Stimulated activated CD4-positive, alpha-beta T cell treated with anti-CD3 and anti-CD28 coated beads, Interleukin-15, amount 100 ng/mL, for 1 hour (primary cell): ENCODE measurements around the gene TRABD2B.

ENCODE experiments used
- DNase-seq, 2 donors: peaks; one replicate each; pipeline ENCODE4 v3.0.0-alpha.2; 2020; ENCODE audit warnings: low read depth in 1 of 2, low spot score in 1 of 2

Gene TRABD2B

DNA sequence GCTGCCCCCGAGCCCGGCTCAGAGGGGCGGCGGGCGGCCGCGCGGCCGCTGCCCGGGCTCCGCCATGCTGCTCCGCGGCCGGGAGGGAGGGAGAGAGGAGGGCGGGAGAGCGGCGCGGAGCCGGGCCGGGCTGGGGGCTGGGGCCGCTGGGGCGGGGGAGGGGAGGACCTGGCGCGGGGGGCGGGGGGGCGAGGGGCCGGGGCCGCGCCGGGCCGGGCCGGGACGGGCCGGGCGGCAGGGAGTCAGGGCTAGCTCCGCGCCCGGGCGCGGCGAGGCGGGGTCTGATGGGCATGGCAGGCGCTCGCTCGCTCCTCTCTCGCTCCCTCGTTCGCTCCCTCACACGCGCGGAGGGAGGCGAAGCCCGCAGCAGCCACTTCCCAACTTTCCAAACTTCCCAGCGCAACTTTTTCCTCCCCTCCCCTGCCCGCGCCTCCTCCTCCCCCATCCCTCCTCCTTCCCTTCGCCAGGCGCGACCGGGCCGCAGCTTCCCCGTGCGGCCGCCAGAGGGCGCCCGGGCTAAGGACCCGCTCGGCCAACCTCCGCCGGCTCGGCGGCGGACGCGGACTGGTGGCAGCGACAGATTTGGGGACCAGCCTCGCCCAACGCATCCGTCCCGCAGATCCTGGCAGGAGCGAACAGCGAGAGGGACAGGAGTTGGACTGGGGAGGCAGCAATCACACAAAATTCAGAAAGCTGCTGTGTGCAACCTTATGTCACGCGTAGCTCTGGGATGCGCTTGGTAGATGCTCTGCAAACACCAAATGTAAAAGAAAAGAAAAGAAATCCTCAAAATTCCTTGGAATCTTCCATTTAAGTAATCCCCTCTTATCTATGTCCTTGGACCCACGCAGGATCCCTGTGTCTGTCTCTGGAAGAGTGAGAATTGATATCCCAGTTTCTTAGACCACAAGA is at the start of gene TRABD2B:
Gene TRABD2B (minus strand): TSS at position 97 of the 912 bp plus-strand sequence.
- DNase-seq: peak; percentile 27 to 56

DNA sequence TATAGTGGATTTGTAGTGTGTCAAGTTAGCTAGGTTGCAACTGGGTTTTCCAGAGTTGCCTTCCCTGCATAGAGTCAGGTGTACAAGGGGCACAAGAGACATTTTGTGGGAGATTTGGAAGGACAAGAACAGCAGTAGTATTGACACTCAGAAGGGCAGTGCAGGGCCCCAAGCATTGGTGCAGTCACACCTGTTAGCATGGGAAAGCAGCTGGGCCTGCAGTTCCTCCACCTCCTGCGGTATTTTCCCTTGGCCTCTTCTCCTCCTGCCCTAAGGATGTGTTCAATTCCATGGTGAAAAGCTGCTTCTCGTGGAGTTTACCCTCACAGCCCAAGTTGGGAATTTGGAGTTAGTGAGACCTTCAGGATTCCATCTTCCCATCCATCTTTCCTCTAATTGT is 47.1 kb upstream of the TRABD2B start:
- no peak for DNase-seq

DNA sequence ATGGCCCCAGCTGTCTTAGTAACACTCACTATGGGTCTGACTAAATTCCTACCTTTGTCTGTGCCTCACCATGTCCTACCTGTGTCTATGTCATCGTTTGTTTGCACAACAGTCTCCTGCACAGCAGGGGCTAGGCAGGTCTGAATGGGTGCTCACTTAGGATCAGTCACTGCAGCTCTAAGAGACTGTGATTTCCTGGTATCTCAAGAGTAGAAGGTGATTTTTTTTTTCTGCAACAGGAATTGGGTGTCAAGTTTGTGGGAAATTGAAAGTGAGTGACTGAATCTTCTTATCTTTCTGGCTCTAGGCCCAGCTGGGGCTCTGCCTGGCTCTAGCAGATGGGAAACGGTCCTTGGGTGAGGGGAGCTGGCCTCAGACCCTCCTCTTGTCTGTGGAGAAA is 46.4 kb upstream of the TRABD2B start:
- DNase-seq: no peak

DNA sequence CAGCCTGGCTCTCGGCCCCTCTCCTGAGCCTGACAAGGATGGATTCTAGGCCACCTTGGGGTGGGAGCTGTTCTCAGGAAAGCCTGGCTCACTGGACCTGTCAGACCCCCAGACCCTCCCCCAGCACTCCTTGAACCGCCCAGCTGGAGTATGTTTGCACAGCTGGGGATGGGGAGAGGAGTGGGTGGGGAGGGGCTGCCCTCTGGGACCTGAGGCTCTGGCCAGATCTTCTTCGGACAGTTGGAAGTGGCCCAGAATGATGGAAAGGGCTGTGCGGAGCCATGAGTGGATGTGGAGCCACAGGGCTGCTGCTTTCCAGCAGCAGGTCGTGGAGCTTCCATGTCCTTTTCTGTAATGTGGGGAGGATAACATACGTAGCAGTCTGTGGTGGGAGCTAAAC is 43.0 kb upstream of the TRABD2B start:
- no peak for DNase-seq

DNA sequence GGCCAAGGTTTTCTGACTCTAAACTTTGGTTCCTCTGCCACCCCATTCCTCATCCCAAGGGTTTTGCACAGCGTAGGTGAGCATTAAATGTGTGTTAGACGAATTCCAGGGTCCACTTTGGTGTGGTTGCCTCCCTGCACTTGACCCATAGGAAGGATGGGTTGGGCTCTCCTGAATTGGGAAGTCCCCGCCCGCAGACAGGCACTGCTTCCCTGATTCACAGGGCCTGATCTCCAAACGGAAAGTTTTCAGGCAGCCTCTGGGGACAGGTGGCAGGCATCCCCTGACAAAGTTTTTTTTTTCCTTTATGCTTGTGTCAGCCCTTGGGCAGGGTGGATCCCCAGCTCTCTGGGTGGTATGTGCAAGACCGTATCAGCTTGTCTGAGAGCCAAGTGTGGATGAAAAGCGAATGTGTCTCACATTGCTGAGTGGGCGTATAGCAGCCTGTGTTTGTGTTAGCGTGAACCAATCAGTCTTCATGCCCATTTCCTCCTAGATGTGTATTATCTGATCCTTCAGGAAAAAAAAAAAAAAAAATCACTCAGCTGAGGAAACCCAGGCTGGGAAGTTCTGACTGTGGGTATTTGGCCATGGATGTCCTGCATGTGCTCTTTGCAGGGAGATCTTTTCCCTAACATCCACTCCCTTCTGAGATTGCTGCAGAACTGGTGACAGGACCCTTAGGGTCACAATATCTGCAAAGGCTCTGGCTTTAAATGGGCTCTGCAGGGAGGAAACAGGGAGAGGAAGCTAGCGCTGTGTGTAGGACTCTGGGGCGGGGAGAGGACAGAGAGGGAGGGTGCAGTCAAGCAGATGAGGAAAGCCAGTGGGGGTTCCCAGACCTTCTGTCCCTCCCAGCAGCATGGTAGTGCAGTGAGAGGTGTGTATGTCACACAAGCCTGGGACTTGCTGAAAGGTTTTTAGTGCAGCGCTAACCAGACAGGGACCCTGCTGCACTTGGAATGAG is 42.2 kb upstream of the TRABD2B start:
- no peak for DNase-seq

DNA sequence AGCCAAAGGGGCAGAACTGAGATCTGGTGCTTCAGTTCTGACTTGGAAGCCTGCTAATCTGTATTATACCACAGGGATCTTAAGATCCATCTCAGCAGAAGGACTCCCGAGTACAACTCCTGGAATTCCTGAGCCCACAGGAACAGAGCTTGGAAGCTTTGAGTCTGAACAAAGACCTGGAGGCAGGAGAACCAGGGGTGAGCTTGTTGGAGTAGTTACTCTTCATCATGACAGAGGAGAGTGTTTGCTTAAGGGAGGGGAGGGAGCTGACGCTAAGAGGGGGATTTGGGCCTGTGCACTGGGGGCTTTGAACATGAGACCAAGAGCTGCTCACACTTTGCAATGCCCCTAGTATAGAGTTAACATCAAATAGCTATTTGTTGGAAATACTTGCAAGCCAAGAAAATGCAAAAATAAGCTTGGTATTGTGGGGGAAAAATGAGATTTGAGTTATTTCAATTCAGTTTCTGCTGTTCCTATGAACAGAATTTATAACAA is 41.1 kb upstream of the TRABD2B start:
- no peak for DNase-seq

DNA sequence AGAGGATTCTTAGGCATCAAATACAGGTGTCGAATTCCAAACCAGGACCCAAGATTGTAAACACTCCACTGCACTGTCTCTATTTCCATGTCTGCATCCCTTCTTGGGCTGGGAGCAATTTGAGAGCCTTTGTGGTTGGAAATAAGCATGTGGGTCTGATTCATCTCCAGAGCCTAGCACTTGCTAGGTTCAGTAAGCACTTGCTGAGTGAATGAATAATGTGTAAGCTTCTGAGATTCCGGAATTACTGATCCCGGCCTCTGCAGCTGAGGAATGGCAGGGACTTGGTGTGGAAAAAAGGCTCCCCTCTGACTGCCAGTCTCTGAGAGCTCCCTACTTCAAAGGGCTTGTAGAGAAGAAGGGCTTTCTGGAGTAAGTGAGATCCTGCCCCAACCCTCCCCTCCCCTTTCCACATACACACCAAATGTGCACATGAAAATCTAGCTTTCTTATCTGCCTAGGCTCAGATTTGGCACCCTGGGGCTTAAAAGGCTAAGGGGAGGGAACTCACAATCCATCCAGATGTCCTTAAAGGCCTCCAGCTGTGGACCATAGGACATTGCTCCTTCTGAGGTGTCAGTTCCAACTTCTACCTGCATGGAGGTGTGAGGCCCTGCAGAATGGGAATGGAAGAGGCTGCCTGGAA is 39.6 kb upstream of the TRABD2B start:
- DNase-seq: no peak

DNA sequence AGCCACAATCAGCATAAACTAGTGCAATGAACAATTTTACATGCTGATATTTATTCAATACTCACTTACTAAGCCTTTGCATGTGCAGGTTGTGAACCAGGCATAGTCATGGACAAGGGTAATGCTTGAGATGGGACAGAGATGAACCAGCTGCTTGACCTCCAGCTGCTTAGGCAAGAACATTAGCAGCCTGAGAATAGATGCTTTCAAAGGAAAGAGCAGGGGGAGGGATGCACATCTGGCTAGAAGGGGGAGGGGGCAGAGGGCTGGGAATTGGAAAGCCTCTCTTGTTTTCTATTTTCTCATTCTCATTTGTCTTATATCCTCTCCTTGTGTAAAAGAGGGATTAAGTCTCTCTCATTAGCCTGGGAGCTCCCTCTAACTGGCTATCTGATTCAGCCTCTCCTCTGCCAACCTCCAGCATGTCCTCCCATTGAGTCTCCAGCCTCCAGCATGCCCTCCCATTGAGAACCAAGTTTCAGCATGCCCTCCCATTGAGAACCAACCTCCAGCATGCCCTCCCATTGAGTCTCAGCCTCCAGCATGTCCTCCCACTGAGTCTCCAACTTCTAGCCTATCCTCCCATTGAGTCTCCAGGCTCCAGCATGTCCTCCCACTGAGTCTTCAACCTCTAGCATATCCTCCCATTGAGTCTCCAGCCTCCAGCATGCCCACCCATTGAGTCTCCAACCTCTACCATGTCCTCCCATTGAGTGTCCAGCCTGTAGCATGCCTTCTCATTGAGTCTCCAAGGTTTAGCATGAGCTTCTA is 38.4 kb upstream of the TRABD2B start:
- no peak for DNase-seq

DNA sequence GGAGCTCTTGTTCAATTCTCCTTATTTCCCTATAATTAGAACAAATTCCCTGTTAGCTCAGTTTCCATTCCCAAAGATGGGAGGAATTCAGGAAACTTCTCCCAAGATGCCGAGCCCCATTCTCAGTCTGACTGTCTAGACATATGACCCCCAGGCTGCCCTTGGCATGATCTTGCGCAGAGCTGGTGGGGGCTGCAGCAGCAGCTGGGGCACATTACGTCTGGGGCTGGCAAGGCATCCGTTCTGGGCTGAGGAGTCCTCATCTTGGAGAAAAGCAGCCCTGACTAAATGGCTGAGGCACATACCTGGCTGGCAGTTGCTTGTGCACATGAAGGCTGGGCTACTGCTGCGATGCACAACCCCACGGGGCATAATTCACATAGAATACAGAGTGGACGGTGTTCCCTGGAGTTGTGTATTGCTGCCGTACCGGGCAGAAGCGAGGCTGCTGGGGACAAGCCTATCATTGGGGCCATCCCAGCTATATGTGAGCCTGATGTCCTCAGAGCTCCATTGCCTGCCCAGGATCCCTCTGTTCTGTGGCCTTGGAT is 36.4 kb upstream of the TRABD2B start:
- no peak for DNase-seq

DNA sequence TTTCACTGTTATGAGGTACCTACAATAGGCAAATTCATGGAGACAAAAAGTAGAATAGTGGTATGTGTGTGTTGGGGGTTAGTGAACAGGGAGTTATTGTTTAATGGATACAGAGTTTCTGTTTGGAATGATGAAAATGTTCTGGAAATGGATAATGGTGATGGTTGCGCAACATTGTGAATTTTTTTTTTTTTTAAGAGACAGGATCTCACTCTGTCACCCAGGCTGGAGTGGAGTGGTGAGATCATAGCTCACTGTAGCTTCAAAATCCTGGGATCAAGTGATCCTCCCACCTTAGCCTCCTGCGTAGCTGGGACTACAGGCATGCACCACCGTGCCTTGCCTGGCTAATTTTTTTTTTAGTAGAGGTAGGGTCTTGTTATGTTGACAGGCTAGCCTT is 34.5 kb upstream of the TRABD2B start:
- no peak for DNase-seq

DNA sequence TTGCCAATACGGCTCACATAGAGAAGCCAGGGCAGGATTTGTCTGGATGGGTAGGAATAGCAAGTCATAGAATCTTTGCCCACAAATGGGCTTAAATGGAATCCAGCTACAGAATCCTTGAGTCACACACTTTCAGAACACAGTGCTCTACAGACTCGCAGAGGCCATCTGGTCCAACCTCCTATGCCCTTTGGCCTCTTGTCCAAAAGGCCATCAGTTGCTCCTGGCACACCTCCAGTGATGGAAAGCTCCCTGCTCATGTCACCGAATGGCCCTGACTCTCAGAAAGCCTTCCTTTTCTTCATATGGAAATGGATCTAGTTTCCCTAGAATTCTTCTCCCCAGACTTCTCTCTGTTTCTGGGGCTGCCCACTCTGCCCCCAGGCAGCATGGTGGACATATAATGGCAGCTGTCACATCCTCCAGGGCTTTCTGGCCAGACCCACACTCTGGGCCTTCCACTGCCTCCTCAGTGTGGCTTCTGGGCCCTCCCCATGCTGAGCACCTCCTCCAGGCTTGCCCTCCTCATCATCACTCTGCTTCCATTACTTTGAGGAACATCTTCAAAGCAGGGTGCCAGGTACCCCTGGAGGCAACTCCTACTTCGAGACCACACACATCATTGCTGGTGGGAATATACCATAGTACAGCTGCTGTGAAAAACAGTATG is 33.6 kb upstream of the TRABD2B start:
- no peak for DNase-seq

DNA sequence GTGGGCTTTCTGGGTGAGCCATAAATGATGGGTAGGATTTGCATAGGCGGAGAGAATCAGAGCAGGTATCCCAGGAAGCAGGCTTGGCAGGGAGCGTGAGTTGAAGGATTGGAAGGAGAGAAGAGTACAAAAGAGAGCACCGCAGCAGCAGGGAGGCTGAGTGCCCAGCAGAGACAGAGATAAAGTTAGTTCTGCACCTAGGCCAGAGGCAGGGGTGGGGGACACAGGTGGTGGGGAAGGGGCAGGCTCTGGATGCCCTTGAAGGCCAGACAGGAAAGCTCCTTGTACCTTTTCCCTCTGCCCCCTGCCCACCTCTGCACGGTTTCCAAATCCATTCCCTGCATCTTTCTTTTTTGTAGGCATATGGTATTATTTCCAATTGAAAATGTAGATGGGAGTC is 33.0 kb upstream of the TRABD2B start:
- DNase-seq: no peak

DNA sequence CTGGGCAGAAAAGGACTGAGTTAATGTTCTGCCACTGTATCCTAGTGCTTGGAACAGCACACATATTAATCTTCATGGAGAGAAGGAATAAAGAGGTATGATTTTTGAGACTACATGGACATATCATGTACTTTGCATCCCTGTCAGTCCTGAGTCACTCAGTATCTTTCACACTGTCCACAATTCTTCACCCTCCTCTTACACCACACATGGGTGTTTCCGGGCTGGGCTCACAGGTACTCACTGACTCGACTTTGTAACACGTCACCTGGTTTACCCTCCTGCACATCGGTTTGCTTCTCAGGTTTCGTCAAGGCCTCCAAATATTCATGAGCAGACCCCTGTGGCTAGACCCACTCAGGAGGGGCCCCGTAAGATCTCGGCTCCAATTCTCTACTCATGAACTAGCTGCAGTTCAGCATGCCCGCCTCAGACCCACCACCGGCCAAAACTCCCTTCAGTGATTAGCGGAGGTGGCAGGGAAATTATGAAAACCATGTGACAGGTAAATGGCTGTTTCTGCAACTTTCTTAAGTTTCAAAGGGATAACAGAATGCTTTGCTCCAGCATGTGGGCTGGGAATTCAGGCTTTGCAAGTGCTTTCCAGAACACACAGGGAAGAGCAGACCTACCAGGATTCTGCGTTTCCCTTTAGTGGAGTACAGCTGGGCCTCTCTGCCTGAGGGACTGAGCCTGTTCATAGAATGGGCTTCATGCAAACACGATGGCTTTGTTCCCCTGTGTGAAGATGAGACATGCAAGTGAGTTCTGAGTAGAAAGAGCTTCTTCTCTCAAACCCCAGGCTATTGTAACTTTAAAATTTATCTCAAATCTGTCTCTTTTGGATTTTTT is 31.3 kb upstream of the TRABD2B start:
- no peak for DNase-seq

DNA sequence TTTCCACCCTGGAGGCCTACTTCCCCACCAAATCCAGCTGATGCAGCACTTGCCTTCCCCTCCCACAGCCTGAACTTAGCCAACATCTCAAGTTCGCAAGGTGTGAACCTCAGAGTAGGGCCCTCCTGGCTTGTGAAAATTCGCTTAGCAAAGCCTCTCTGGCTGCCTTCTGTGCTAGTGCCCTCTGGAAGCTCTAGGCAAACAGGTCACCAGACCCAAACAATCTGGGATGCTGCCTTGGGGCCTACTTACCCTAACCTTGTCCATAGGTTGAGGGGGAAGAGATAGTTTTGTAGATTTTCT is 30.3 kb upstream of the TRABD2B start:
- DNase-seq: no peak

DNA sequence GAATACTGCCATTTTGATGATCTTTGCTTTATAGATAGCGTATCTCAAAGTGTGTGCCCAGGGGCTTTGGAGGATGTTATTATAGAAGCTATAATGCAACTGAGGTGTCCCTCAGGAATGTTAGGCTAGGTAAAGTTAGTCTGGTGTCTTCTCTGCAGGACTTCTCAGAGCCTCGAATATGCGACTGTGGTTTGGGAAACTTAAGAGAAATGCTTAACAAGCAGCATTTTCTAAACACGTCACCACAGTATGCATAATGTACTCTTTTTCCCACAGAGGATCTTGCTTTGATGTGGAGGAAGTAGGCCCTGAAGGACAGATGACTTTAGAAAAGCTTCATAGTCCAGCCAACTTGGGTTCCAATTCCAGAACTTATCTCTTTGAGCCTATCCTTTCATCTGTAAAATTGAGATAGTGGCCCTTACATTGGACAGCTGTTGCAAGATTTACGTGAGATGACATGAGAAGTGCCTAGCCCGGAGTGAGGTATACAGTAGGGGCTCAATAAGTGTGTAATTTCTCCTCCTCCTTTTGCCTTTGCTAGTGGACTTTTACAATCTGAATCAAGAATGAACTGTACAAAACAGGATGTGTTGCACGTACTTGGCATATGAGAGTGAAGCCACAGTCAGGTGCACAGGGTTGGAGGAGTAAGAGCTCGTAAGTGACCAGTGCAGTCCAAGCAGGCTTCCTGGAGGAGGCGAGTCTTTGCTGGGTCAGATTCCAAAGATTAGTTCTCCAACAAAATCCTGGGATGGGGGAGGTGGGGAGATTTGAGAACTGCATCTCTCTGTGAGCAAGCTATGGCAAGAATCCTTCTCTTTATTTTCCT is 29.7 kb upstream of the TRABD2B start:
- DNase-seq: no peak

DNA sequence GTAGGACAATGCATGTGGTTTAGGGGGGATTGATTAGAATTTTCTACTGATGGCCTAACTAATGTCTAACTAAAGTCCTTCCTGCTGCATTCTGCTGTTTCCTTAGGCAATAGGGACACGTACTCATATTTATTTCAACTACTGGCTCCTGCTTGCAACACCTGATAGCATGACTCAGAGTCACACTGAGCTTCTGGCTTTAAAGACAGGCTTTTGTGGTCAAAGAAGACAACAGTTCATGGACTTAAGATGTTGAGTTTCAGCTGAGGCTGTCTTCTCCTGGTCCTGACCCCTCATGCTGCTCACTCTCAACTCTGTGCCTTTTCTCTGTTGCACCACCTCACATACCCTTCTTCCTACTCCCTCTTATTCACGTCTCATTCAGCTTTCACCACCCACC is 29.1 kb upstream of the TRABD2B start:
- DNase-seq: no peak

DNA sequence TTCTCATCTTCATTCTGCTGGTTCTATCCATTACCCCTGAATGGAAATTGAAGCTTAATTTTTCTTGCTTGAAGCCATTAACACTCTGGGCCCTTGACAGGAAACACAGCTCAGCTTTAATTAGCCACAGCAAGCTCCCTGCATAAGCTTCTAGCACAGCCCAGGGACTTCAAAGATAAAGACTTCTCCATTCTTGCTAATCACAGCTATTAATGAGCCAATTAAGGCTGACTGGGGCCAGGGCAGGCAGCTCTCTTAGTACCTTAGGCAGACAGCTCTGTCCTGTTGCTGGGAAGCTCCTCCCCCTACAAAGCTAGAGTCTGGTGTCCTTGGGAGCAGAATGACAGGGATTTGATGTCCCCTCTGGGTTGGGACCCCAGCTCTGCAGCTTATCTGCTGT is 27.9 kb upstream of the TRABD2B start:
- no peak for DNase-seq

DNA sequence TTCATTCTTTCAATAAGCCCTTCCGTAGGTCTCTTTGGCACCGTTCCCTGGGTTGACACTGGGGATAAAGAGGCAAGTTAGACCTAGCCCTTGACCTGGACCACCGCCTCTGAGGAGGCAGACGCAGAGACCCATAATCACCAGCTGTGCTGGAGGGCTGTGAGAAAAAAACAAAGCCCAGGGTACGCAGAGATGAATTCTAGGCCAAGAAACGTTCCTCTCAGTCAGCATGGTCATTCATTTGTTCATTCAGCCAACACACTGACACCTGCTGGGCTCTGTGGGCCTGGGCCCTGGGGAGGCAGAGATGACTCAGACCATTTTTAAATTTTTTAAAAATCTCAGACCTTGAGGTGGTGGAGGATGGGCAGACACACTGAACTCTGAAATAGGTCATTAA is 26.3 kb upstream of the TRABD2B start:
- DNase-seq: no peak
